SK-N-SH treated with all-trans-retinoic acid at 6 μM for 48 hours (cell line): Measurements from ENCODE around the gene ACOT7.

Experiments
- ATAC-seq: fragments of 200-7000 bp; cut with Tn5 transposase; 3 replicates; pipeline ENCODE4 v1.9.1; 2020; ENCODE audit warnings: mild to moderate bottlenecking, moderate library complexity
- BACH2 ChIP-seq: fragments of 250-450 bp; sonication (Bioruptor Pico); IDR thresholded peaks from 2 replicates; pipeline ENCODE4 v1.9.0; 2021; ENCODE audit warnings: mild to moderate bottlenecking, borderline replicate concordance
- CREB5 ChIP-seq: fragments of 250-450 bp; sonication (Bioruptor Pico); IDR thresholded peaks from 2 replicates; pipeline ENCODE4 v1.5.1; 2020; ENCODE audit warnings: low read depth, mild to moderate bottlenecking, moderate library complexity
- CSDC2 ChIP-seq: fragments of 250-450 bp; sonication (Bioruptor Pico); IDR thresholded peaks from 2 replicates; pipeline ENCODE4 v1.5.0; 2020; ENCODE audit warnings: mild to moderate bottlenecking, moderate library complexity
- CSRNP3 ChIP-seq: fragments of 250-450 bp; sonication (Bioruptor Pico); IDR thresholded peaks from 2 replicates; pipeline ENCODE4 v1.5.1; 2021; ENCODE audit warnings: mild to moderate bottlenecking, moderate library complexity
- ESRRG ChIP-seq: fragments of 250-450 bp; sonication (Bioruptor Pico); IDR thresholded peaks from 2 replicates; pipeline ENCODE4 v1.6.1; 2021; ENCODE audit warnings: mild to moderate bottlenecking
- GLIS3 ChIP-seq: fragments of 250-450 bp; sonication (Bioruptor Pico); IDR thresholded peaks from 2 replicates; pipeline ENCODE4 v1.5.0; 2020; ENCODE audit warnings: mild to moderate bottlenecking, moderate library complexity
- ISL1 ChIP-seq: fragments of 250-450 bp; sonication (Bioruptor Pico); IDR thresholded peaks from 2 replicates; pipeline ENCODE4 v2.1.2; 2022; ENCODE audit warnings: mild to moderate bottlenecking, moderate library complexity
- OSR1 ChIP-seq: fragments of 250-450 bp; sonication (Bioruptor Pico); IDR thresholded peaks from 2 replicates; pipeline ENCODE4 v1.8.0; 2022; ENCODE audit warnings: moderate library complexity, mild to moderate bottlenecking, inconsistent platforms
- PATZ1 ChIP-seq: fragments of 250-450 bp; sonication (Bioruptor Pico); IDR thresholded peaks from 2 replicates; pipeline ENCODE4 v1.8.0; 2020; ENCODE audit warnings: mild to moderate bottlenecking, moderate library complexity, borderline replicate concordance
- POU6F1 ChIP-seq: fragments of 250-450 bp; sonication (Bioruptor Pico); IDR thresholded peaks from 2 replicates; pipeline ENCODE4 v1.8.0; 2021; ENCODE audit warnings: low read depth, mild to moderate bottlenecking, moderate library complexity, borderline replicate concordance
- PPARA ChIP-seq: fragments of 250-450 bp; sonication (Bioruptor Pico); IDR thresholded peaks from 2 replicates; pipeline ENCODE4 v1.5.0; 2020; ENCODE audit warnings: mild to moderate bottlenecking, borderline replicate concordance
- RARB ChIP-seq: fragments of 250-450 bp; sonication (Bioruptor Pico); IDR thresholded peaks from 2 replicates; pipeline ENCODE4 v1.8.0; 2021; ENCODE audit warnings: mild to moderate bottlenecking, moderate library complexity
- SNAI2 ChIP-seq: fragments of 250-450 bp; sonication (Bioruptor Pico); IDR thresholded peaks from 2 replicates; pipeline ENCODE4 v1.5.0; 2020; ENCODE audit warnings: mild to moderate bottlenecking, moderate library complexity
- TCF4 ChIP-seq: fragments of 250-450 bp; sonication (Bioruptor Pico); IDR thresholded peaks from 2 replicates; pipeline ENCODE4 v1.8.0; 2021; ENCODE audit warnings: mild to moderate bottlenecking, moderate library complexity, borderline replicate concordance
- TOX ChIP-seq: fragments of 250-450 bp; sonication (Bioruptor Pico); IDR thresholded peaks from 2 replicates; pipeline ENCODE4 v1.8.0; 2021; ENCODE audit warnings: mild to moderate bottlenecking, moderate library complexity, borderline replicate concordance
- TSHZ2 ChIP-seq: fragments of 250-450 bp; sonication (Bioruptor Pico); IDR thresholded peaks from 2 replicates; pipeline ENCODE4 v1.5.0; 2020; ENCODE audit warnings: mild to moderate bottlenecking, moderate library complexity
- ZC3H10 ChIP-seq: fragments of 250-450 bp; sonication (Bioruptor Pico); IDR thresholded peaks from 2 replicates; pipeline ENCODE4 v1.5.1; 2021; ENCODE audit warnings: mild to moderate bottlenecking, moderate library complexity
- ZFP3 ChIP-seq: fragments of 250-450 bp; sonication (Bioruptor Pico); IDR thresholded peaks from 2 replicates; pipeline ENCODE4 v1.5.0; 2020; ENCODE audit warnings: mild to moderate bottlenecking, moderate library complexity
- ZNF565 ChIP-seq: fragments of 450-650 bp; formaldehyde crosslinking; conservative IDR thresholded peaks from 2 replicates; pipeline ENCODE4 v1.5.0; 2020; ENCODE audit warnings: low read depth, mild to moderate bottlenecking, moderate library complexity
- ZNF70 ChIP-seq: fragments of 450-650 bp; formaldehyde crosslinking; IDR thresholded peaks from 2 replicates; pipeline ENCODE4 v1.5.0; 2020; ENCODE audit warnings: mild to moderate bottlenecking, moderate library complexity
- ZNF8 ChIP-seq: fragments of 450-650 bp; formaldehyde crosslinking; IDR thresholded peaks from 2 replicates; pipeline ENCODE4 v1.5.0; 2020; ENCODE audit warnings: mild to moderate bottlenecking, moderate library complexity

The ACOT7 gene

GRCh38 chr1:6269720-6270400 lies 123.7 kb downstream of the ACOT7 start:
- TF ChIP-seq POU6F1 (no peak), PPARA (CRISPR knock-in tag) (no peak), ZNF565 (CRISPR knock-in tag) (no peak), GLIS3 (no peak), ISL1 (CRISPR knock-in tag) (no peak), ZFP3 (CRISPR knock-in tag) (no peak), TOX (CRISPR knock-in tag) (no peak), RARB (no peak), ESRRG (CRISPR knock-in tag) (no peak), PATZ1 (CRISPR knock-in tag) (no peak), OSR1 (CRISPR knock-in tag) (no peak)

GRCh38 chr1:6269296-6269695 lies 124.3 kb downstream of the ACOT7 start:
- TF ChIP-seq SNAI2, result no peak
- TF ChIP-seq POU6F1, result no peak
- no peak for TF ChIP-seq CREB5 (CRISPR knock-in tag)
- TF ChIP-seq TOX (CRISPR knock-in tag), result no peak
- no peak for TF ChIP-seq BACH2 (CRISPR knock-in tag)
- no peak for TF ChIP-seq RARB
- TF ChIP-seq PPARA (CRISPR knock-in tag), result no peak
- TF ChIP-seq CSRNP3 (CRISPR knock-in tag), result no peak
- no peak for TF ChIP-seq OSR1 (CRISPR knock-in tag)
- TF ChIP-seq ZC3H10, result no peak
- TF ChIP-seq ZNF70 (CRISPR knock-in tag), result no peak
- TF ChIP-seq GLIS3, result no peak
- no peak for TF ChIP-seq TSHZ2 (CRISPR knock-in tag)
- TF ChIP-seq ISL1 (CRISPR knock-in tag), result no peak
- TF ChIP-seq ESRRG (CRISPR knock-in tag), result no peak
- no peak for TF ChIP-seq ZFP3 (CRISPR knock-in tag)
- no peak for TF ChIP-seq TCF4 (CRISPR knock-in tag)
- TF ChIP-seq CSDC2 (CRISPR knock-in tag), result no peak
- no peak for TF ChIP-seq ZNF8 (CRISPR knock-in tag)
- no peak for TF ChIP-seq PATZ1 (CRISPR knock-in tag)
- TF ChIP-seq, all 23 proteins: peak for 0
- ATAC-seq, result no peak

More at GRCh38 chr1:6269720-6270400, 123.7 kb downstream of the ACOT7 start:
- ATAC-seq, result no peak
